SIG-M5 (cell line): ENCODE results near the gene PRKG1.
"Not testable (repeated sequence)": the region's sequence is repeated elsewhere in the genome, so short reads cannot be mapped to it uniquely, and the experiment has no call there.

Experiments
- DNase-seq: peaks from one replicate; lab custom pipeline; 2025; lab: John Stamatoyannopoulos, UW

Gene PRKG1

DNA sequence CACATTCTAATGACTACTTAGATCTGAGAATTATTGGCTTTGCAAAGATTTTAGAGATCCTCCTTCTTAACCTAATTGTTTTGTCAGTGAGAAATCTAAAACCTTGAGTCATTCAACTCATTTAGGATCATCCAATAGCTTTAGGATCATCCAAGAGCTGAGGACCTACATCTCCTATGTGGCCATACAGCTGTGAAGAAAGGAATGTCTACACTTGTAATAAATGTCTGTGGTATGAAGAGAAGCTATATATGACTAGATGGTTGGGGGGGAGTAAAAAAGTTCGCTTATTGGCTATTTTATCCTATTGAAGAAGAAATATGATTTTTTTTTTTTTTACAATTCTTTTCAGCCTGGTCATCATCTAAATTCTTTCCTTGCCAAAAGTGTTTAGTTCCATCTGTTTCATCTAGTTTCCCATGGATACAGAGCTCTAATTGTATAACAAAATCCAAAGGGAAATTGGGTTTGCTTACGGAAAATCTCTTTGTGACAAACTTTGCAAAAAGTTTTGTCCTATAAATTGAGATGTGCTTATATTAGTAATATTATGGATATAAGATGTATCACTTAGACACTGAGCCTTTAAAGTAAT, 196.7 kb downstream of the PRKG1 start:
- DNase-seq: no peak

DNA sequence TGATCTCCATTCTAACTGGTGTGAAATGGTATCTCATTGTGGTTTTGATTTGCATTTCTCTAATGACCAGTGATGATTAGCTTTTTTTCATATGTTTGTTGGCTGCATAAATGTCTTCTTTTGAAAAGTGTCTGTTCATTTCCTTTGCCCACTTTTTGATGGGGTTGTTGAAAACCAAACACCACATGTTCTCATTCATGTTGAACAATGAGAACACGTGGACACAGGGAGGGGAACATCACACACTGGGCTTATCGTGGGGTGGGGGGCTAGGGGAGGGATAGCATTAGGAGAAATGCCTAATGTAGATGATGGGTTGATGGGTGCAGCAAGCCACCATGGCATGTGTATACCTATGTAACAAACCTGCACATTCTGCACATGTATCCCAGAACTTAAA, 197.8 kb downstream of the PRKG1 start:
- not testable (repeated sequence) for DNase-seq

DNA sequence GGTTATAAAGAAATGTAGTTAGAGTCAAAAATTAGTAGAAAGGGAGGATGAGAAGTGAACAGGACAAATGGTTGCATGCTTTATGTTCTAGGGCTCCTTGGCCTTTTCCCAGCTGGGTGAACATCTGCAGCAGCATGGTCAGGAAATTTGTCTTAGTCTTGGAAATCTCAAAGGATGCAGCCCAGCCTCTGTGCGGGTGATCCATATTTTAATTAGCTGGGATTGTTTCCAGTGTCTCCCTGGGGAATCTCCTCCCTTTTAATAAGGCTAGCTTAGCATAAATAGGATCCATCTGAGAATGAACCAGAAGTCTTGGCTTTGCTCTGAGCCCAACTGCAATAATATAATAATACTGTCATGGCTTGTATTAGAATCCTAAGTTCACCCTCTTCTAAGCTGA, 198.3 kb downstream of the PRKG1 start:
- no peak for DNase-seq

DNA sequence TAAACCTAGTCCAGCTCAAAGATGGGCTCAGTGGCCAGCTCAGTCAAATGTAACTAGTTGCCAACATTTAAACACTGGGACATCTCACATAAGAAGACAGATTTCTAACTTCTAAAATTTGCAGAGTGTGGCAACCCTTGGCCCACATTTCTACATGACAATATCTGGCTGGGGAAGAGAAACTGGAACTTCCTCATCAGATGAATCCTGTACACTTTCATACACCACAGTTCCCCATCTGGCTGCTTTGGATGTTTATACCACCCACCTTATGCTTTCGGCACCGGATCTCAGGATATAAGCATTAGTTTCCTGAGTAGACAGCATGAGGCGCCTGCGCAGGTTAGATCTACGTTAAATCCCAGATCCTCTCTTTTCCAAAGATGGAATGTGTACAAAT, 199.3 kb downstream of the PRKG1 start:
- no peak for DNase-seq

DNA sequence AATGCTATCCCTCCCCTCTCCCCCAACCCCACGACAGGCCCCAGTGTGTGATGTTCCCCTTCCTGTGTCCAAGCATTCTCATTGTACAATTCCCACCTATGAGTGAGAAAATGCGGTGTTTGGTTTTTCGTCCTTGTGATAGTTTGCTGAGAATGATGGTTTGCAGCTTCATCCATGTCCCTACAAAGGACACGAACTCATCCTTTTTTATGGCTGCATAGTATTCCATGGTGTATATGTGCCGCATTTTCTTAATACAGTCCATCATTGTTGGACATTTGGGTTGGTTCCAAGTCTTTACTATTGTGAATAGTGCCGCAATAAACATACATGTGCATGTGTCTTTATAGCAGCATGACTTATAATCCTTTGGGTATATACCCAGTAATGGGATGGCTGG, 201.8 kb downstream of the PRKG1 start:
- DNase-seq: not testable (repeated sequence)

DNA sequence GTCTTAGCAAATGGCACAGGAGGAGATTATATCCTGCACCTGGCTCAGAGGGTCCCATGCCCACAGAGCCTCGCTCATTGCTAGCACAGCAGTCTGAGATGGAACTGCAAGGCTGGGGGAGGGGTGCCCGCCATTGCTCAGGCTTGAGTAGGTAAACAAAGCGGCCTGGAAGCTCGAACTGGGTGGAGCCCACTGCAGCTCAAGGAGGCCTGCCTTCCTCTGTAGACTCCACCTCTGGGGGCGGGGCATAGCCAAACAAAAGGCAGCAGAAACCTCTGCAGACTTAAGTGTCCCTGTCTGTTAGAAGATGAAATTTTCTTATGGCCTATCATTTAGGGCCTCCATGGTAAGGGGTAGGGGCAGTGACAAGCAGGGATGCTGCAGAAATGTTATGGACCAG, 207.1 kb downstream of the PRKG1 start:
- not testable (repeated sequence) for DNase-seq

DNA sequence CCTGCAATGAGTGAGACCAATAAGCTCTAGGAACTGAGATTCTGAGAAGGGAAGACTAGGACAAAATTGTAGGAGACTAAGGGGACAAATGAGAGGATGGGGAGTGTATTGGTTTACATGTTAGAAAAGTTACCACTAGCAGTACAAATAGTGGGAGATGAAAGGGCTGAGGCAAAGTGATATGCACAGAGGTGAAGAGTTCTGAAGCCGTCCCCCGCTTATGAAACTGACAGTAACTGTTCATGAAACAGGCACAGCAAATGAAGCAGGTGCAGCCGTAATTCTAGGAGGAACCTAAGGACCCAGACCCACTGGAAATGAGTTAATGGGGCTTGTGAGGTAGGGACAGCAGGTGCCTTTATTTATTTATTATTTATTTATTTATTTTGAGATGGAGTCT, 211.3 kb downstream of the PRKG1 start:
- DNase-seq: no peak

DNA sequence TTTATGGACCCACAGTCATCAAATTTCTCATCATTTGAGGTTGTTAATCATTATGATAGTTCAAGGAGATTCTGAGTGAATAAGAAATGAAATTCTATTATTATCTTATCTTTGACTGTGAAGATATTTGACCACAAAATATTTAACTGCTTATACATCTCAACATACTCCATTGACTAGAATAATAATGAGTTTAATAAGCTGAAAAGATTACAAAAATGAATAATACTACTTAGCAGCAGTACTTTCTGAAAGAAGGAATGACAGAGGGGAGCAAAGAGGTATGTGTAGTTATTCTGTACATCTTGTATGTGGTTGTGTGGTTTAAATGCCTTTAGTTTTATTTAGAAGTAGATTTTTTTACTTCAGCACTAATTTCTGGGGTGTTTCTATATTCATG, 214.2 kb downstream of the PRKG1 start:
- DNase-seq: no peak

DNA sequence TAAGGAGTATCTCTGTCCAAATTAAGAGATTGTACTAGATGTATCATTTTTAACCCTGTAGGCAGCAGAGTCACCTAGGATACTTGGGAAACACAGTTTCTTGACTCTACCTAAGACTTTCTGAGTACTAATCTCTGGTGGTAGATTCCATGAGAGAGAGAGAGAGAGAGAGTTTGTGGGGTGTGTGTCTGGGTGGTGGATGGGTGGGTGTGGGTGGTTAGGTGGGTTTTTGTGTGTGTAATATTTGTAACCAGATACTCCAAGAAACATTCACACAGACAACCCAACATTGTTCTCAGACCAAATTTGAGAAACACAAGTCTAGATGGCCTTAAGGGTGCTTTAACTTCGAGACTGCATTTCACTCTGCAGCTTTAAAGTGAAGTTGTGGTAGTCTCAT, 215.2 kb downstream of the PRKG1 start:
- no peak for DNase-seq

DNA sequence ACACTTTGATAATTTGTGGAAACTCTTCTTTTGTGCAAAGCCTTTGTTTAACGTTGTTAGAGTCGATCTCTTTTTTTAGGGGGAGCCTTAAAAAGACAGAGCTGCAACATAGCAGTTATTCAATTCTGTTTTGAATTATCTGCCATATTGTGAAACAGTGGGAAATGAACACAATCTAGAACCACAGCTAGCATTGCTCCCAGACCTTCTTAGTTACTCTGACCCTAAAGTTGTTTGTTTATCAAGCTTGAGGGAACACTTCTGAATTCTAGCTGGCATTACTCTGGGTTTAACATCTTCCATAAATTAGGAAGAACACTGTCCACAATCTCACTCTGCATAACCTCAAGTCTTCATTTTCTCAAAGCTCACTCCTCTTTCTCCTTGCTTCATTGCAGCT, 217.7 kb downstream of the PRKG1 start:
- no peak for DNase-seq

DNA sequence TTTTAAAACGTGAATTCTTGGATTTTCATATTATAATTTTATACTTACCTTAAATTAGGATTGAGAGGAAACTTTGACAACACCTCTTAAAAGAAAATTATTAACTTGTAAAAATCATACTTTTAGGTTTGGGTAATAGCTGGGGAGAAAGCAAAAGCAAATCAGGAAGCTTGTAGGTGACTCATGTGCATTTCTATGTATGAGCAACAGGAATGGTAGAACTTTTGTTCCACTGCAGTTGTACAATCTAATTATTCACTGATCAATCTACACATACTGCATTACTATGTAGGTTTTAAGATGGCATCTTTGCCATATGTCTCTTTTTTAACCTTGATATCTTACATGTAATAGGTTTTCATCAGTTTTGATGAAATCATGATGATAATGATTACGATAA, 223.2 kb downstream of the PRKG1 start:
- no peak for DNase-seq

DNA sequence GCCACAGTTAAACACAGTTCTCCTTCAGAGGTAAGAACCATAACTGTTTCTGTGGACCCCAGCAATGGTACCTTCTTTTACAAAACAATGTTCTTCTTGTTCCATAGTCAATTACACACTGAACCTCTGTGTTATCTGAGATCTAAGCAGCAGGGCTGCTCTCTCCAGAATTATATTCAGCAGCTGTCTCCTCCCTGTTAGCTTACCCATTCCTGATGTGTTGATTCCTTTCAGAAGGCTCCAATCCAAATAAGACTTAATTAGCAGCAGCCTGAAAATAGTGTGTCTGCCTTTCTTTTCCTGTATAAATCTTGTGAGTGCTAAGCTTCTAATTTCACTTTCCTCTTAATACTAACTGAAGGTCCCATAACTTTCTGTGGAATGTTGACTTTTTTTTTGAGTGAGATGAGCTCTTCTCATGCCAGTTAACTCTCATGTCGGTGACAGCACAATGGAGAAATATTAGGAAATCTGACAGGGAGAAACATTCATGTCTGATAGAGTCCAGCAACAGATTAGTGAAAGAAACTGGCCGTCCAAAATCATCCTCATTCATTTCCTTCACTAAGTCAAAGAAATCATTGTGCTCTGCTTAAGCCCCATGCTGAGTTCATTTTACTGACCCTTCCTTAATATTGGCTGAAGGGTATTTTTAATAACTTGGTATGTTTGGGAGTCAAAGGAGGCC, 226.5 kb downstream of the PRKG1 start:
- DNase-seq: no peak

DNA sequence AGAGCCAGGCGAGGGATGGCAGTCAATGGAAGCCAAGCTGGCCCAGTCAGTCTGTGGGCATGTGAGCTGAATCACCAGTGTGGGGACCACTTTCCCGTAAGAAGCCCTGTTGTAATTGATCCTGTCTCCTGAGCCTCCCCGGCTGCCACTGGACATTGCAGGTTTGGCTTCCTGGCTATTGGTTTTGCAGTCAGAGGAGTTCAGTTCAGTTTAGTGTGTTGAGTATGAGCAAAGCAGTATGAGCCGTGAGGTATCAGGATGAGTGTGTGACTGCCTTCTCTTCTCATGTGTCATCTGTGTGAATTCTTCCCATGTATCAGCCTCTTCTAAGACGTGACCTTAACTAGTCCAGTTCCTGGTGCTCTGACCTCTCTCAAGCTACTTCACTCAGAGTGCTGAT, 227.4 kb downstream of the PRKG1 start:
- DNase-seq: no peak

DNA sequence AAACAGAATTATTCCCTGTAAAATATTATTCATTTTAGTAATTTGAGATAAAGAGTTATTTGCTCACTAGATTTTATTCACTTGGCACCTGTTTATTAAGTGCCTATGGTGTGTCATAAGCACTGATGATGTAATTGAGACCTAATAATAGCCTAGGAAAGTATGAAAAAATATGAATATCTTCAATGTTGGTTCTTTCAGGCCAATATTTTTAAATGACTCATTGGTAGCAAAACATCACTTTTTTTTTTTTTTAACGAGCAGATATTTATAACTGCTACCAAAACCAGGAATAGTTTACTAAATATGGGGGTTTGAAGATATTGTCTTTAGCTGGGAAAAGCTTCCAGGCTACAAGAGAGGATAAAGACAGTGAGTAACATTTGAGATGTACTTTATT, 228.0 kb downstream of the PRKG1 start:
- DNase-seq: no peak

DNA sequence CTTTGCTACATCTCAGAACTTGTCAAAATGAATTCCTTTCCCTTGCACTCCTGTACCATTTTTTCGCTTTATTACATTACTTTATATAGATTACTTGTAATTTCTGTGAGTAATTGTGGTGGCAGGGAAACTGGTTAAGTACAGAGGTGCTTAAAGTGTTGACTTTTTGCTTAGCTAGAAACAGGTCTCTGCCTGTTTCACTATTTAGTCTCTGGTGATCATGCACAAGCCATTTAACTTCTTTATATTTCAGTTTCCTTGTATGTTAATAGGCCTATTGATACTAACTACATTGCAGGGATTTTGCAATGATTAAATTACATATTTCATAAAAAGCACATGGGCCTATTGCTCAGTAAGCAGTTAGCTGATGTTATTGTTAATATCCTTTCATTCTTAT, 233.8 kb downstream of the PRKG1 start:
- no peak for DNase-seq

DNA sequence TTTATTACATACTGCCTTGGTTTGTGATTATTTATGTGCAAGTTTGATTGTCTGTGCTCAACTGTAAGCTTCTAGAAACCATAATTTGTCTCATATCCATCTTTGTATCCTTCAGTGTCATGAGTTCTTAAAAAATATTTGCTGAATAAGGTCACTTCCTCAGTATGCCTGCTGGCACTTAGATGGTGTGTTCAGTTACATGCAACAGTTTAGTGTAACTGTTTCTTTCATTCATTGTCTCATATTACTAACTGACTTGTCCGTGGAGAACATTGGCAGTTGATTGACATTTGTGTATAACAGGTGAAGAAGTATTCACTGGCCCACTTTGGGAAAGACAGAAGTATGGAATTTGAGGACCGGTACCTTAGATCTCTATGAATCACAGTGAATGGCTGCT, 236.9 kb downstream of the PRKG1 start:
- DNase-seq: no peak

DNA sequence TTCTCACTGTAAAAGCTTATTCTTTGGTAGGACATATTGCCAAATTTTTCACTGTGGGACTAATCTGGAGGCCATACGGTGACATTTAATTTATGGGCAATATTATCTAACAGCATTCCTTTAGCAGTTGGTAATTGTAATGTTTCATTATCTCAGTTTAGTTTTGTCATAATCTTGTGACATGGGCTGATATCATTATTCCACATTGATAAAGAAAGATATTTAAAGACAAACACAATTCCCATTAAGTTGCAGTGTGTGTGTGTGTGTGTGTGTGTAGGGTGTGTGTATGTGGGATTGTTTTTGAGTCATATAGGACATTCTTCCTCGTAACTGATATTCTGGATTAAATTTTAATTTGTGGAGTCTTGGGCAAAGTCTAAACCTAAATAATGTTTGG, 238.5 kb downstream of the PRKG1 start:
- no peak for DNase-seq

DNA sequence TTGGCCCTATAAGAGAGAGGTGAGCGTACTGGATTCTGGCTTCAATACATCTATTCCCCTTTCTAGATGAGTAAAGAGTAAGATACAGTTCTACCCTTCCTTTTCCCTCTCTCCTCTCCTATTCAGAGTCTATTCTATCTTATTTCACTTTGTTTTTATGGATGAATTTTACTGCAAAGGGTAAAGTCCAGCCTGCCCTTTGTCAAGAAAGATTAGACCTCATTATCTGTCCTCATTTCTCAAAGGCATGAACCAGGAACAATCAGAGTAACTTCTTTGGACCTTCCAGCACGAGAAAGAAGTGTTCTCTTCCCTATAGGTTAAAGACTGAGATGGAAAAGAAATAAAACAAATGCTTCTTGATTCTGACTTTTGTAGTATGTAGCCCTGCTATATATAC, 239.0 kb downstream of the PRKG1 start:
- no peak for DNase-seq

DNA sequence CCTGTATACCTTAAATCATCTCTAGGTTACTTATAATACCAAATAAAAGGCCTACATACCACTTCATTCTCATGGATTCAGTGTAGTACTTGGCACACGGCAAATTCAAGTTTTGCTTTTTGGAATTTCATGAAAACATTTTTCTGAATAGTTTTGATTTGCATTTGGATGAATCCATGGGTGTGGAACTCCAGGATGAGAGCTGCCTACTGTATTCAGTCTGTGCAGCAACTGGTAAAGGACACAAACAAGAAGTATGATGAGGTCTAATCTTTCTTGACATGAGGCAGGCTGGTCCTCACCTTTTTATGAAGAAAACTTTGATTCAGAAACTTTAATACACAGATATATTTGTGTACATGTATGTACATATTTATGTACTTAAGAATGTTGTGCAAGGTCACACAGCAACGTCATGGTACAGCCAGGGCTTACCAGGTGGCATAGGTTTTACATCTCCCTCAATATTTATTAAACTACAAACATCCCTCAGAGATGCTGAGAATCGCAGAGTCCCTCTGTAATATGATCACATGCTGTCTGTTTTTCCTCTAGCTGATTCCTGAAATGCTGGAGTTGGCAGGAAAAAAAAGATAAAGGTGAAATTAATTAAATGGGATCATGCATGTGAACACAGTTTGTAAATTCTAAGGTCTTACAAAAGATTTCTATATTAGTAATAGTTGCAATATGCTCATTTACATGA, 239.6 kb downstream of the PRKG1 start:
- DNase-seq: no peak

DNA sequence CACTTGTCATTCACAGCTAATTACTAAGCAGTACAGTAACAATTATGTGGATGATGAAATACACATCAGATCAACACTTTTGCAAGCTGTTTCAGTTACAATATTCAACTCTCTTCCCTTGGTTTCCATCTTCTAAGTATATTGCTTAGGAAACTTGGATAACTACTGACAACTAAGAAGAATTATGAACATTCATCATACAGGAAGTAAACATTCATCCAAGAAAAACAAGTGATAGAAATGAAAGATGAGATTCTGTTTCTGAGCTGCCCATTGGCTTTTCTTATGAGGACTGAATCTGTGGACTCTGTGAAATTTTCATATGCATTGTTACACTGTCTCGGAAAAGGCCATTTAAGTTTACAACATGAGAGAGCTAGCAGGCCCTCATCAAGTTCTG, 240.2 kb downstream of the PRKG1 start:
- DNase-seq: no peak

DNA sequence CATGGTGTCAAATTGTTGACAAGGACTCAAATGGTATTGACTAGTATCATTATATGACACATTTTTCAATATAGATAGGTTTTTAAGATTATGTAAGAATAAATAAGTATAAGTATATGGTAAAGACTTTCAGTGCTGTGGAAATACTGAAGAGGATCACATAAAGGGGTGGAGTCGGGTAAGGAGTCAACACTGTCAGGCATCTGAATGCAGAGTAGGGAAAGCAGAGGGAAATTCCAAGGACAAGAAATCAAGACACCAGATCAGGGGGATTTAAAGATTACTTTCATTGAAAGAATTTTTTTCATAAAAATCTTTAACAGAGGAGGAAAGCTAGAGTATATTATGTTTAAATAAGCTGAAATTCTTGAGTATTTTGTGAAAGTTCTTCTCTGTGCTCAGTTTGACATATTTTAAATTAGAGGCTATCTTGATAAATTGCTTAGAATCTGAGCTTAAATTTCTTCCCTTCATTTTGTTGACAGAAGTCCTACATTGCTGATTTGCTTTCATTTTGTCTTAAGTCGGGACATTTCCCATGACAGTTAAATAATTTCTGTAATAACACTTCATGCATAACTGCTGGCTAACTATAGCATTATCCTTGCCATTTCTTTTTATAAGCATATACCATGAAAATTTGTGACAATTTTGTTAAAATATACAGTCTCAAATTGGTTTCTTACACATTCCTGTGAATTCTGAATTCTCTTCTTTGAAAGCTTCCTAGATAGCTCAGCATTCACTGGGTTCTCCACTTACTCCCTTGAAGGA, 244.3 kb downstream of the PRKG1 start:
- no peak for DNase-seq

DNA sequence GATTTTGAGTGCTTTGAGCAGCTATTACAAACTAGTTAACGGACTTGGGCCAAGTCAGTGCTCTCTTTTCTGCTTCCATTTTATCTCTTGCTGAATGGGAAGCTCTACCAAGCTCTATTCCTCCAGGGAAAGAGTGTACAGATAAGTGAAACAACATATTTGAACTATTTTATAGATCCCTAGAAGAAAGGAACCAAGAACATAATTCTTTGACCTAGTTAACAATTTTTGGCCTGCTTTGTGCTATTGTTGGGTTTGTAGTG, 244.8 kb downstream of the PRKG1 start:
- no peak for DNase-seq

DNA sequence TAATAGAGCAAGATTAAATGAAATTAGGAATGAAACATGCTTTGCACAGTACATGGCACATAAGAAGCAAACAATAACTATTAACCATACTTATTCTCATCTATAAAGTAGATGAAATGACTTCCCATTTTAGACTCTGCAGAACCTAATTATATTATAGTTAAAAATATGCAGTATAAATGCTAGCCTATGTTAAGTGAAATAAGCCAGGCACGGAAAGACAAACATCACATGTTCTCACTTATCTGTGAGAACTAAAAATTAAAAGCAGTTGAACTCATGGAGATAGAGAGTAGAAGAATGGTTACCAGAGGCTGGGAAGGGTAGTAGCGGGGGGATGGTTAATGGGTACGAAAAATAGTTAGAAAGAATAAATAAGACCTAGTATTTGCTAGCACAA, 247.0 kb downstream of the PRKG1 start:
- DNase-seq: no peak
